HG03135 (cell line): ENCODE measurements around the gene LYST.
"Not testable (repeated sequence)": the region's sequence is repeated elsewhere in the genome, so short reads cannot be mapped to it uniquely, and the experiment has no call there.

ENCODE experiments used
- ATAC-seq: cut with Tn5 transposase; IDR thresholded peaks from one replicate; pipeline ENCODE4 v1.9.1; 2021; ENCODE audit warnings: mild to moderate bottlenecking, moderate library complexity; ENCODE audit not compliant: unreplicated experiment

Gene LYST, protein sequence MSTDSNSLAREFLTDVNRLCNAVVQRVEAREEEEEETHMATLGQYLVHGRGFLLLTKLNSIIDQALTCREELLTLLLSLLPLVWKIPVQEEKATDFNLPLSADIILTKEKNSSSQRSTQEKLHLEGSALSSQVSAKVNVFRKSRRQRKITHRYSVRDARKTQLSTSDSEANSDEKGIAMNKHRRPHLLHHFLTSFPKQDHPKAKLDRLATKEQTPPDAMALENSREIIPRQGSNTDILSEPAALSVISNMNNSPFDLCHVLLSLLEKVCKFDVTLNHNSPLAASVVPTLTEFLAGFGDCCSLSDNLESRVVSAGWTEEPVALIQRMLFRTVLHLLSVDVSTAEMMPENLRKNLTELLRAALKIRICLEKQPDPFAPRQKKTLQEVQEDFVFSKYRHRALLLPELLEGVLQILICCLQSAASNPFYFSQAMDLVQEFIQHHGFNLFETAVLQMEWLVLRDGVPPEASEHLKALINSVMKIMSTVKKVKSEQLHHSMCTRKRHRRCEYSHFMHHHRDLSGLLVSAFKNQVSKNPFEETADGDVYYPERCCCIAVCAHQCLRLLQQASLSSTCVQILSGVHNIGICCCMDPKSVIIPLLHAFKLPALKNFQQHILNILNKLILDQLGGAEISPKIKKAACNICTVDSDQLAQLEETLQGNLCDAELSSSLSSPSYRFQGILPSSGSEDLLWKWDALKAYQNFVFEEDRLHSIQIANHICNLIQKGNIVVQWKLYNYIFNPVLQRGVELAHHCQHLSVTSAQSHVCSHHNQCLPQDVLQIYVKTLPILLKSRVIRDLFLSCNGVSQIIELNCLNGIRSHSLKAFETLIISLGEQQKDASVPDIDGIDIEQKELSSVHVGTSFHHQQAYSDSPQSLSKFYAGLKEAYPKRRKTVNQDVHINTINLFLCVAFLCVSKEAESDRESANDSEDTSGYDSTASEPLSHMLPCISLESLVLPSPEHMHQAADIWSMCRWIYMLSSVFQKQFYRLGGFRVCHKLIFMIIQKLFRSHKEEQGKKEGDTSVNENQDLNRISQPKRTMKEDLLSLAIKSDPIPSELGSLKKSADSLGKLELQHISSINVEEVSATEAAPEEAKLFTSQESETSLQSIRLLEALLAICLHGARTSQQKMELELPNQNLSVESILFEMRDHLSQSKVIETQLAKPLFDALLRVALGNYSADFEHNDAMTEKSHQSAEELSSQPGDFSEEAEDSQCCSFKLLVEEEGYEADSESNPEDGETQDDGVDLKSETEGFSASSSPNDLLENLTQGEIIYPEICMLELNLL (N-terminal part only)

DNA sequence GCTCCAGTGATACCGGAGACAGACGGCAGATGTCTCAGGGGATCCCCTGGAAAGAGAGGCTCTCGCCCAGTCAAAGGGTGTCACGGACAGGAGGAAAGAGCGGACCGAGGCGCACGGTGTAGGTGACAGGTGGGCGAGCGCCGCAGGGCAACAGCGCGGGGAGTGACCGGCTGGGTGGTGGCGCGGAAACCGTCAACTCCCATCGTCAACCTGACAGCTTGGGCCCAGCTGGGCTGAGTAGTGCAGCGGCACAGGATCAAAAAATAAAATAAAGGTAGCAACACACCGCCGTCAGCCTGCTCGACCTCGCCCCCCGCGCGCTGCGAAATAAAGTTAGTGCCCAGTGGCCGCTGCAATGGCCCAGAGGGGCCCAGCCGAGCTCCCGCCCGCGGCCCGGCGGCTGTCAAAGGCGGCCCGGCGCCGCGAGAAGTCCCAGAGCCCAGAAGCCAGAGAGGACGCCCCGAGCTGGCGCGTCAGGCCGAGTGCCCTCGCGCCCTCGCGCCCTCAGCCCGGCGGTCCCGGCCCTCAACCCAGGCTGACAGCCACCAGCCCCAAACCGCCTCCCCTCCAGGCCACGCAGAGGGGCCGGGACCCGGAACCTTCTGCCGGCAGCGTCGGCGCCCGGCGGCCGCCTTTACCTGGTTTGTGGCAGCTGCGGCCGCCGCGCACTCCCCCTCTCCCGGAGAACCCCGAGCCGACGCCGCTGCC, at the start of gene LYST:
Gene LYST (minus strand): TSS at position 702 of the 708 bp plus-strand sequence. CDS start 36,489 bp downstream, outside the sequence.
- peak; percentile 49 for ATAC-seq

DNA sequence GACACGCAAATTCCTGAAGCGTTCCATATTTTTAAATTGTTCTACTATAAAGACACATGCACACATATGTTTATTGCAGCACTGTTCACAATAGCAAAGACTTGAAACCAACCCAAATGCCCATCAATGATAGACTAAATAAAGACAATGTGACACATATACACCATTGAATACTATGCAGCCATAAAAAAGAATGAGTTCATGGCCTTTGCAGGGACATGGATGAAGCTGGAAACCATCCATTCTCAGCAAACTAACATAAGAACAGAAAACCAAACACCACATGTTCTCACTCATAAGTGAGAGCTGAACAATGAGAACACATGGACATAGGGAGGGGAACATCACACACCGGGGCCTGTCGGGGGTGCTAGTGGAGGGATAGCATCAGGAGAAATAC, 48.8 kb upstream of the LYST start:
- ATAC-seq = not testable (repeated sequence)

DNA sequence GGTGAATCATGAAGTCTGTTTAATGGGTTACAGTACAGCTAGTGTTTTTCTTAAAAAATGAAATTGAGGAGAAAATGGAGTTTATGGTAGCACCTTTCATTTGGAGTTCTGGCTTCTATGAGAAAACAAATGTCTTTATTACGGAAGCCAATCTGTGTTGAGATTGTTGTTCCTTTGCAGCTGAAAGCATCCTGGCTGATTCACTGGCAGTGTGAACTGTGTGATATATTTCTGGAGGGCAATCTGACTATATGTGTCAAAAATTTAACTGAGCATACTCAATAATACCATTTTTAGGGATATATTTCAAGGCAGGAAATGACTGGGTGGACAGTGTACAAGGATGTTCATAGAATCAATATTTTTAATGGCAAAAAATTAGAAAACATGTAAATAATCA, 46.6 kb upstream of the LYST start:
- no peak for ATAC-seq

DNA sequence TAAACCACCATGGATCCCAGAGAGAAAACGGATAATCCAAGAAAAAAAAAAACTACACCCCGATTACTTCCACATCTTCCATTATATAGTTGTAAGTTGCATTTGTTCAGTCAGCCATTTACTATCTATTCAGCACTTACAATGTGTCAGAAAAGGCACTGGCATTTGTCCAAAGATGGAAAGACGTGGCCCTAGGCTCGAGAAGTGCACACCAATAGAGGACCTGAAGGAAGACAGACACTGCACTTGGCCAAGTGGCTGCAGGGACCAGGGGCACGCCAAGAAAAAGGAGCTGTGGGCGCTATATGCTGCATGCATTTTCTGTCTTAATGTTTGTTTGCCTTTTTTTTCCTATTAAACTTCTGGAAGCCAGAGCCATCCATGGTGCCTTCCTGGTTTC, 45.2 kb upstream of the LYST start:
- ATAC-seq = no peak

DNA sequence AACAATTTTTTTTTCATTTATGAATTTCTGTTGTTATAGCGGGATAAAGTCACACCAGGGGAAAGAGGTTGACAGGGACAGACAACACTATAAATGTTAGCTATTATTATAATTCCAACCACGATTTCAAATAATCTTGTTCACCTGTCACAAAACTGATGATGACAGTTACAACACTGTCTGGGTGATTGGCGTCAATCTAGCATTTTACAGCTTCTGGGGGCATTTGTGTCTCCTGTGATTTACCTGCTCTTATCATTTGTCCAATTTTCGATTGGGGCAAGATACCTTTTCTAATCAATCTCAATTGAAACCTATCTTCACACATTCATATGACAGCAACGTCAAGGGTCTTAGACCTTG, 44.6 kb upstream of the LYST start:
- no peak for ATAC-seq

DNA sequence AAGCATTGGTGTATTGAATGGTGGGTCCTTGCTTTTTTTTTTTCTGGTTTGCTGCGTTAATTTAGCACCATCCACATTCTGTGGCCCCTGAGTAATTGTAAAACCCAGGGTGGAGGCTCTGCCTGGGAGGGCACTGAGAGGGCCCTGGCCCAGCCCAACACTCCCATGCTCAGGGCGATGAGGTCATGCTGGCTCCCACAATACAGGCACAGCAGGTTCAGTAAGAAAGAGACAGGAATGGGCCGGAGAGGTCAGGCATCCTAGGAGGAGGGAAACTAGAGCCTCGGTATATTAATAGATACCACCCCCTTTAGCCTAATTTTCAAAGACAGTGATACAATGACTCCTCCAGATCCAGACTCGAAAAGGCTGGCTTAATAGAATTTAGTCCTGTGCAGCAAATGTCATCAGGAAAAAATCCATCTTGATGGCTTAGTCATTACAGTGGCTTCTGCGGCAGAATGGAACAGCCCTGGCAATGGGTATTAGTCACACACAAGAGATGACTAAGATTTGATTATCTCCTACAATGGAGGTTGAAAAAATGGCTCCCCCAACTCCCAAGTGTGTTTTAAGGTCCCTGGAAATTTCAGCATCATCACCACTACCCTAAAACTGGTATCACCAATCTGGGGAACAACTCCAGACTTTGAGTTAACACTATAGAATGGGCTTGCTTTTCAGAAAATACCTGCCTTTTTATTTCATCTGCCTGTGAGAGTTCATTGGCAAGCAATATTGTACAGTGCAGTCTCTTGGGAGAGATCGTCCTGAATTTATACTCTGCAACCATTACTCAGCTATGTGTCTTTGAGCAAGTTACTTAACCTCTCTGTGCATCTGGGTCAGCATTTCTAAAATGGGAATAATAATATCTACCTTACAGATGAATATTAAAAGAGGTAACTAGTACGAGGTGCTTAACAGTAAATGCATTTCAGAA, 43.9 kb upstream of the LYST start:
- no peak for ATAC-seq

DNA sequence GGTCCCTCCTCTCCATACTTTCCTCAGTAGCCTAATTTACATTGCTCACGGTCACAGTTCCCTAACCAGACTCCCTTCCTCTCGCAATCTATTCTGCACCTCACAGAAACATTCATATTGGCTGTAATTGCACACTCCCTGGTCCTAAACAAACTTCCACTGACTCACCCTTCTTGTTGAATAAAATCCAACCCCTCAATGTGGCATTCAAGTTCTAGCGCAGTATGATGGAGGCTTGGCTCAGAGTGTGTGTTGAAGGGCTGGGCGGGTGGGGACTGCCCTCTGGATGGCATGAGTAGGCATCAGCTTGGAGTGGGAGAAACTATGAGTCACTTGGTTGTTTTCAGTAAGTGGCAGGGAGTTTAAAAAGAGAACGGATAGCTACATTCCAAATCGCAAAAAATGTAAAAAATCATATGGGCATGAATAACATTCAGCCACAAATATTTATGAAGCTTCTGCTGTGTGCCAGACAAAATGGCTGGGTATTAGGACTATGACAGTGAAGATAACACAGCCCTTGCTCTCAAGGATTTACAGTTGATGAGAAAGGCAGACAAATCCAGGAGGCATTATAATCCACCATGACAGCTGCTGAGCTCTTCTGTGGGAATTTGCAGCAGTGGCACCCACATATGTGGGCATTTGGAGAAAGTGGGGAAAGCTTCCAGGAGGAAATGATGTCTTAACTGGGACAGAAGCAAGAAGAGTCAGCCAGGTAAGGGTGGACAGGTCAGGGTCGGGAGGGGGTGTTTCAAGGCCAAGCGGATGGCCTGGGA, 42.2 kb upstream of the LYST start:
- no peak for ATAC-seq

DNA sequence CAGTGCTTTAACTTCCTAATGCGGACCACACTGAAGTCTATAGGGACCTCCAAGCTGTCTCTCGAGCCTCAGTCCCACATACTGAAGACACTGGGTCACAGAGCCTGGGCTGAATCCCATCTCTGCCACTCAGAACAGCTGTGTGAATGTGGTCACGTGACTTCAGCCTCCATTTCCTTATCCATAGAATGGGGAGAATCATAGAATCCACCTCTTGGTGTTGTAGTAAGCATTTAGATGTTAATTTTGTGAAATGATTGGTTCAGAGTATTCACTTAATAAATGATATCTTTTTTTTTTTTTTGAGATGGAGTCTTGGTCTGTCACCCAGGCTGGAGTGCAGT, 41.2 kb upstream of the LYST start:
- ATAC-seq = no peak

DNA sequence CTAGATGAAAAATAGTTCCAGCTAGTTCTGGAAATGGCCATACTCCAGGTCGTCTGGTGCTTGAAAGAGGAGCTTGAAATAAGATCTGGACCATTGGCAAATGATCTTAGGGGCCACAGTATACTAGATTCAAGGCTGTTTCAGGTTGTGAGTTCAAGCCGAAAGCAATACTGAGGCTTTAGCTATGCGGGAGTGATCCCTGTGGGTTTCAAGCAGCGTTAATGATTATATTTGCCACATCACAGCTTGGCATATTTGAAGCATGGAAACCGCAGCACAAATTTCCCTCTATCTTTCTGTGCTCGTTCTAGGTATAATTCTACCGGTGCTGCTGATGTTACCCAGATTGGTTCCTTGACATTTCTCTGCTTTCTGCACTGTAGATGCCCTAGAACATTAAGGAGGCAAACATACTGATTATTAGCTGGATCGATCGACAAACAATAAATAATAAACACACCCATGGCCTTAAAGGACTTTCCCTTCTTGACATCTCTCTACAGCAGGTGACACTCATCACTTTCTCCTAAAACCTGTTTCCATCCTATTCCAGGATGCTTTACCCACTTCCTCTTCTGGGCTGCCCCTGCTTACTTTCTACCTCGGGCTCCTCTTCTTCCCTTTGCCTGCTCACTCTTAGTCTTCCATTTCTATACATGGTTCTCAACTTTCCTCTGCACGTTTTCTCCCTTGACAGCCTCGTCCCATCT, 40.6 kb upstream of the LYST start:
- ATAC-seq = no peak

DNA sequence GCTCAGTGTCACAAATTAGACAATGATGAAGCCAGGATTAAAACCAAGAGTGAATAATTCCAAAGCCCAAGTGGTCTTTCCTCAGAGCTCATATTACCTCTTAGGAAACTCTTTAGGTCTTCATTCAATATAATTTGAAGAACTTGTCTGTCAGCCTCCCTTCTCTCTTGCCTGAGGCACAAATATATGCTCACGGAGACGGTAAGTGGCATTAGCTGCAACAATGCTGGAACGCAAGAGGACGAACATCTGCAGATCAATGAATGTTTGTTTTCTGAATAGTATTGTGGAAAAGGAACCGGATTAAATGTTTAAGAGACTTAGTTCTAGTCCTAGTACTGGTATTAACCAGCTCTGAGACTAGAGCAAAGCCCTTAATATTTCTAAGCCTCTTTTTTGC, 39.7 kb upstream of the LYST start:
- no peak for ATAC-seq

DNA sequence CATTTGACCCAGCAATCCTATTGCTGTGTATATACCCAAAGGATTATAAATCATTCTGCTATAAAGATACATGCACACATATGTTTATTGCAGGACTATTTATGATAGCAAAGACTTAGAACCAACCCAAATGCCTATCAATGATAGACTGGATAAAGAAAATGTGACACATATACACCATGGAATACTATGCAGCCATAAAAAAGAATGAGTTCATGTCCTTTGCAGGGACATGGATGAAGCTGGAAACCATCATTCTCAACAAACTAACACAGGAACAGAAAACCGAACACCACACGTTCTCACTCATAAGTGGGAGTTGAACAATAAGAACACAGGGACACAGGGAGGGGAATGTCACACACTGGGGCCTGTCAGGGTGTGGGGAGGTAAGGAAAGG, 37.1 kb upstream of the LYST start:
- not testable (repeated sequence) for ATAC-seq

DNA sequence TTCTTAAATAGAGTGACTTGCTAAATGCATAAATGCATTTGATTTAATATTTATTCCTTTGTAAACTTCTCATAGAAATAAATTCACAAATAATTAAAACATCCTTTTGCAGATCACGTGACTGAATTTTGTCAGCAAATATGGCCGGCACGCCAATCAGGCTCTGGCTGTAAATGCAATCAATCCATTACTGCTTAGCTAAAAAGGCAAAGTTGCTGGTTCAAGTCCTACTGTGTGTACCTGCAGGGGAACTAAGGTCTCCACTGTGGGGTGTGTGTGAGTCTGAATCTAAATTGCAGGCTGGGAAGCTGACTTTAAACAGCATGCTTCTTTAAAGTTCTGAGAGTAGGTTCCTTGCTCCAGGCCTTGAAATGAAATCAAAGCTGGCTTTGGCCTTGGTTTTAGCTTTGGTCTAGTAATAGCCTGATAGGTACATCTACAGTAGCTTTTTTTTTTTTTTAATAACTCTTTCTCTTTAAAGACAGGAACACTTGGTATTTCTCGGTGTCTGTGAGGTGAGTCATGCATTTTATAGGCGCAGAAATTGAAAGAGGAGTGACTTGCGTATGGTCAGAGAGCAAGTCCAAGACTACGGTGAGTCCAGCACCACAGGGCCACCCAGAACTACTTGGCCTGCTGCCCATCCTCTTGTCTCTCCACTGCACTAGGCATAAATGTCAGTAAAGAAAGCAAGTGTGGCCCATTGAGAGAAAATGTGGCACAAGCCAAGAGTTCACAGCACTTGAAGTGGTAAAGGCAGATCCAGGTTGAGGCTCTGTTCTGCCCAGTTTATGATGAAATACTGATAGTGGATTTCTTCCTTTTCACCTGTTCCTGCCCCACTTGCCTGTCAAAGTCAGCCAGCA, 36.2 kb upstream of the LYST start:
- no peak for ATAC-seq

DNA sequence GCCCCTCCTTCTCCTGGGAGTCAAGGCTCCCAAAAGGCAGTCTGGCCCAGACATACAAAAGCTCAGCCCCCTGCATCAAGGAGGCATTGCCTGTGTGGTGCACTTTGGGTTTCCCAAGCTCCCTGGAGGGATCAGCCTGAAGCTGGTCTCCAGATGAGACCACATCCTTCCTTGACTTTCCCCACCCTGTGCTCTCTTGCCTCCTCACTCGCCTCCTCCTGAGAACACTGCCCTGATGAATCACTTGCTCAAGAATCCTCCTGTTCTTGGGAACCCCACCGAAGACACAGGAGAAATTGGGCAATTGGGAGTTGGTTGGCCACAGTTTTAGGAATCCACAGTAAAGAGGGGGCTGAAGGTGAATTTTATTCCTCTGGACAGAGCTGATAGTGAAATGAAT, 34.8 kb upstream of the LYST start:
- ATAC-seq = no peak

DNA sequence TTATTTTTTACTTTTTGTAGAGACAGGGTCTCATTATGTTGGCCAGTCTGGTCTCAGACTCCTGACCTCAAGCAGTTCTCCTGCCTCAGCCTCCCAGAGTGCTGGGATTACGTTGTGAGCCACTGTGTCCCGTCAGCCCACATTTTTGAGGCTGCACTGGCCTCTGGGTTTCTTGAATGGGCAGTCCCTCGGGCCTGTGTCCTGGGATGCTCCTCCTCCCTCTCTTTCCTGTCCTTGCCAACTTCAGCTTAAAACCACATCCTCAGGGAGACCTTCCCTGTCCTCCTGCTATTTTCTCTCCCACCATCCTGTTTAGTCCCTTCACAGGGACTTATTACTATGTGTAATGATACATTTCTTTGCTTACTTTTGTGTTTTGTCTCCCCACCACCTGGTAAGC, 31.4 kb upstream of the LYST start:
- ATAC-seq = no peak

DNA sequence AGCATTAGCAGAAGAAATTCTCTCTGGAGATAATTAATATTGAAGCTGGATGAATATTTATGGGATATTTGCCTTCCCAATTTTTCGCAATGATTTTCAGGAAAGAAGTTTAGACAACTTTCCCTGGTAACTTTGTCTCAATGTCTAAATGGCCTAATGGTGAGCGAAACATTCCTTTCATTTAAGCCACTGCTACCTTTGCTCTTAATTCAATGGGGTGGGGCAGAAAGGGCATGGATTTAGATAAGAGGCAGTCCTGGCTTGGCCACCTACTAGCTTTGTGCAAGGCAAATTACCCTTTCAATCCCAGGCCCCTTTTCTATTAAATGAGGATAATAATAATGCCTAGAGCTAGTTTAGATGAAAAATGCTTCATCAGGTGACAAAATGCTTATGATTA, 27.1 kb upstream of the LYST start:
- ATAC-seq = no peak

DNA sequence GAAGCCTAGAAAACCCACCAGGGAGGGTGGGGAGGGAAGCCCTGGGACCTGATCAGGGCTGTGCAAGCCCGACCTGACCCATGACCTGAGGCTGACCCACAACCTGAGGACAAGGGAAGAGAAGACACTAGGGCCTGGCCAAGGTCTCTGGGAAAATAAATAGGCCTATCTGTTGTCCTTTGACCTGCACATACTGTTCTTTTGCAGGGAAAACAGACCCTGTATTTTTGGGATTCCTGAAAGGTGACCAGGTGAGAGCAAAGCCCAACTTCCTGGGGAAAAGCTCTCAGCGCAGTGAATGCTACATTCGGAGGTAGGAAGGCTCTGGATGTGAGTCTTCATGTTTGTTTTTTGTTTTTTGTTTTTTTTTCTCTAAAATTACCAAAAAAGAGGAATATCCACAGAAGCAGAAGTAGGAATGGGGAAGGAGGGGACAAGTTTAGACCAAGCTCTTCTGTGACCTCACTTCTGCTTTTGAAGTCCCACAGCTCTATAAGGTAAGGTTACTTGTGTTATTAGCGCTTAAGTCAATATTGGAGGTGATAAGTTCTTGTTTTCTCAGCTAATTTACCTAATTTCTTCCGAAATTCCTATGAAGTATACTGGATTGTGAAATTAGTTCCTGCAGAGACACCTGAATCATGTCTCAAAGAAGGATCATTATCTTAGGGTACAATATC, 26.2 kb upstream of the LYST start:
- no peak for ATAC-seq

DNA sequence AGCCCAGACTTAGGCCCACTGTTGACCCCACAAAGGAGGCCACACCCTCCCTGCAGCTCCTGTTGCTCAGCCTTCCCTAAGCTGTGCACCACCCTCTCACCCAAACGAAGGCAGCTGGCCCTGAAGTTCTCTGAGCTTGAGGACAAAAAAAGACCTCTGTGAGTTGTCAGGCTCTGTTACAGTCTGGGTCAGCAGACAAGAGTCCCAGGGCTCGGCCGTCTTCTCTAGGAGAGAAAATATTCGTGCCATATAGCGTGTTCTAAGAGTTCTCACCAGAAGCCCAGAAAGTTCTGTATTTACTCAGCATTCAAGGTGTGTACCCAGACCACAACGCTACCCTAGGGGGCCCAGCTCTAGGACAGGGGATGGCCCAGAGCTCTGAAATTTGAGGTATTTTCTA, 25.5 kb upstream of the LYST start:
- no peak for ATAC-seq
